NCI-H524 (cell line): ENCODE measurements around the gene SLC8A2.

Experiments
- DNase-seq, 2 experiments: peaks; one replicate each; lab custom pipeline; 2025; lab: John Stamatoyannopoulos, UW

The SLC8A2 gene

DNA sequence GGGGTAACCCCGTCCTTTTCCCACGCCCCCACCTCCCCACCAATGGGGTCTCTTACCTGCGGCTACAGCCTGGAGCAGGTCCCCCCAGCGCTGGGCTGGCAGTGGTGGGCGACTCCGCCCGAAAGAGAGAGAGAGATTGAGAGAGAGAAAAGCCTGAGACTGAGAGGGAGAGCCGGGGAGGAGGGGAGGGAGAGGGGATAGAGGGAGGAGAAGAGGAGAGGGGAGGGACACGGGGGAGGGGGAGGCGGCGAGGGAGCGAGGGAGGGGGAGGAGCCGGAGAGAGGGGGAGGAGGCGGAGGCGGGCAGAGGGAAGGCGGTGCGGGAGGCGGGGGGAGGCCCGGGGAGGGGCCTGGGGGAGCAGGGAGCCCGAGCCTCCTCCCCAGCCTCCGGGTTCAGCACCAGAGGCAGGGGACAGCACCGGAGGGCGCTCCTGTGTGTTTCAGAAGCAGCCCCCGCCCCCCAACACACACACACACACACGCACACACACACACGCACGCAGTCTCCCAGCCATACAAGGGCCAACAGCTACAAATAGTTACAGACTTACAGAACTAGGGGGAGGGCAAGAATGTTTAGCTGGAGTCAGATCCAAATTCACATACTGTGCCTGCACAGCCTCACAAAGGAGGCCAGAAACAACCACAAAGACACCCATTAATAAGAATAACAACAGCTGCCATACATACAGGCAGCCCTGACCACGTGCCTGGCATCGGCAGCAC lies at the start of gene SLC8A2:
SLC8A2 (minus strand) TSS at position 161 of the 725 bp plus-strand sequence. CDS start 5,490 bp downstream, outside the sequence.
- peak; percentile 74 to 77 for DNase-seq

- DNase-seq = no peak
Measured at GRCh38 chr19:47520839-47521238, 49.1 kb upstream of the SLC8A2 start.

GRCh38 chr19:47520343-47520806 lies 48.7 kb upstream of the SLC8A2 start:
- DNase-seq = no peak

DNA sequence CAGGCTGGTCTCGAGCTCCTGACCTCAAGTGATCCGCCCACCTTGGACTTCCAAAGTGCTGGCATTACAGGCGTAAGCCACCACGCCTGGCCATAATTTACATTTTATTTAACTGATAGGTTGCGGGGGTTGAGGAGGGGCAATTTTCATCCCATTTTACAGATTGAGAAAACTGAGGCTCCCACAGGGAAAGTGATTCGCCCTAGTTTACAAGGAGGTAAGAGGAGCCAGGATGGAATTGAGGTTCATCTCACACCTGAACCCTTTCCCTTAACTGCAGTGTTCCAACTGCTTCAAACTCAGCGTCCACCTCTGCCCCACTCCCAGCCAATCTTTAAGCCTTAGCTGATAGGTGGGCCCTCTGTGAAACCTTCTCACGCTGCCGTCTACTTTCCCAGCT lies 47.2 kb upstream of the SLC8A2 start:
- DNase-seq = no peak

DNA sequence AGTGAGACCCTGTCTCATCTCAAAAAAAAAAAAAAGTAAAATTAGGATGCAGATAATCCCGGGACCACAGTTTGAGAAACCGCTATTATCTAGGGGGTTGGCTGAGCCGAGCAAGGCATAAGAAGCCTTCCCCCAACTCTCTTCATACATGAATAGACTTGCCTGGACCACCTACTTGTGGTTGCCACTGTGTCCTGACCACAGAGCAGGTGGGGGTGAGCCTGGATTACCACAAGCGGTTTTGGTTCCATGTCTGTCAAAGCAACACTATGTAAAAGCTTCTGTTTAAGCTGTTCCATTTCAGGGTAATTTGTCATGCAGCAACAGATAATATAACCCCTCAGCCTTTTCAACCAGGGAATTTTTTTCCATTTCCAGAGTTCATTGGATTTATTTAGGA lies 46.4 kb upstream of the SLC8A2 start:
- DNase-seq = no peak

DNA sequence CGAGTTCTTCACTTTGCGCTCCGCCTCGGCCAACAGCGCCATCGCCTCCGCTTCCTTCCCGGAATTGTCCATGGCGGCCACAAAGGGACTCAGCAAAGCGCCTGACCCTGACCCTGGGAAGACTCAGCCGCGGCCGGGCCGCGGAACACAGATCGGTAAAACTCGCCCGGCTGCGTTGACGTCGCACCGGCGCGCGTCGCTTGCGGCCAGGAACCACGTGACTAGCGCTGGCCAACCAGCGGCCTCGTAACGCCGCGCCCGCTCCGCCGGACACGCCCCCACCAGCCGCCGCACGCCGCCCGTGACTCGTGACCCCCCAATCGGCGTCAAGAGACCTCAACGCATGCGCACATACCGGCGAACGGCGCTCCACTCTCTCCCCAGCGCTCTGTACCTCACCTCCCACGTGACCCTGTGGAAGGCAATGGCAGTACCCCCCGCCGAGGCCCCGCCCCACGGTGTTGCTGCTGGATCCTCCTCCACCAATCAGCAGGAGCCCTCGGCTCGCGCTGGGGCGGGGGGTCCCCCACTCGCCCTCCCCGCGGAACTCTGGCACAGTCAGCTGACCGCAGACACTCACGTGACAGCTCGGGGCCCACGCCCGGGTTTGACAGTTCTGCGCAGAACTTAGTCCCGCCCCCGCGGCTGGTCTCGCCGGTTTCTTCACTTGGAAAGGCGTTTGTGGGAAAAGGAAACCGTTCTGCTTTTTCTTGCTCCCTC lies 43.3 kb upstream of the SLC8A2 start, which contains the start of gene NAPA:
NAPA (minus strand) TSS at position 195 of the 720 bp plus-strand sequence; CDS start at position 72, 123 bp downstream.
- DNase-seq = peak; percentile 100

- no peak for DNase-seq
Measured at GRCh38 chr19:47514151-47514868, 42.6 kb upstream of the SLC8A2 start.

DNA sequence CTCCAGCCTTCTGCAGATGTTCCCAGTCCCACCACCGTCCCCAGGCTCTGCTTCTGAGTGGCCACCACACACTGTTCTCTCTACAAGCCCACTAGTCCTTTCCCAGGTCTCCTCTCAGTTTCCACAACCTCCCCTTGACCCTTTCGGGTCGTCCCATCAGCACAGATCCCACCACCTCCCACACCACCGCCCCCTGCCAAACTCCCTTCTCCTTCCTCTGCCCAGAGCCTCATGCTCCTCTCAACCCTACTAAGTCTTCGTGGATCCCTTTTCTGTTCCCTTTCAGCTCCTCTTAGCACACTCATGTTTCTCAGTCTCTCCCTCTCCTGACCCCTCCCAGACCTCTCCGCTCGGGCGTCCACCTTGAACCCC lies 41.2 kb upstream of the SLC8A2 start:
- DNase-seq = no peak

- no peak for DNase-seq
Measured at GRCh38 chr19:47512183-47512947, 40.7 kb upstream of the SLC8A2 start.

DNA sequence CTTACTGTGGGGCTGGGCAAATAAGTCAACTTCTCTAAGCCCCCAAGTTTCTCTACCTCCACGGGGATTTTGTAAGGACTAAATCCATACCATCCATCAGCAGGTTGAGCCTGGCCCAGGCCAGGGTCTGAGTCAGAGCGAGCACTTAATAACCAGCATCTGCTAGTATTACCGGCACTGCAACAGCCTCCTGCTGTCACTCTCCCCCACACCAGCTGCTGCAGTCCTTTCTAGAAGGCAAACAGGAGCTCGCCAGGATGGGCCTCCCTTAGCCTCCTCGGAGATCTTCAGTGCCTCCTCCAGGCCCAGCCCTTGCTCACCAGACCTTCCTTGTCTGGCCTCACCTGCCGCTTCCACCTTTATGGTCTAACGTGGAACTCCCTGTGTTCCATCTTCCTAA lies 40.0 kb upstream of the SLC8A2 start:
- peak; percentile 90 to 97 for DNase-seq

- no peak for DNase-seq
Measured at GRCh38 chr19:47511128-47511517, 39.4 kb upstream of the SLC8A2 start.

GRCh38 chr19:47510516-47511127 lies 38.9 kb upstream of the SLC8A2 start:
- no peak for DNase-seq

GRCh38 chr19:47509973-47510372 lies 38.3 kb upstream of the SLC8A2 start:
- DNase-seq = no peak

DNA sequence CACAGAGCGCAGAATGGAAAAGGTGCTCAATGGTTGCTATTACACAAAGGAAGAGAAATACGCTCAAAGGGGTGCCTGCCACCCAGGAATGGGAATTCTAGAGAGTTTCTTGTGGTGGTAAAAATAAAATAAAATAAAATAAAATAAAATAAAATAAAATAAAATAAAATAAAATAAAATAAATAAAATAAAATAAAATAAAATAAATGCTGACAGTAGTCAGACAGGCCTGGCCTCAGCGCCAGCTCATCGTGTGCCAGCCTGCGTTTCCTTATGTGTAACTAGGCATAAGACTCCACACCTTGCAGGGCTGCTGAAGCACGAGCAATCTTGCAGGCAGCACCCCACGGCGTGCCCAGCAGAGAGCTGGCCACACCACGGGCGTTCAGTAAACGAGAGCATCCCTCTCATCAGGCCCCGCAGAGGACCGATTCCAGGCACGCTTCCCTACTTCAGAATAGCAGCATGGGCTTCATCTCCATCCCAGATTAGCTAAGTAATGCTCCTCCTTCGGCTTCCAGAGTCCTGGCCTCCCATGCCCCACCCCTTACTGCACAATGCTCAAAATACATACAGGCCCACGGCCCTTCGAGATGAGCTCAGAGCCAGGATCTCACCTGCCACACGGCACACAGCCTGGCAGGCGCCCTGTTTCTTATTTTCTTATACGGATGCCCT lies 37.6 kb upstream of the SLC8A2 start:
- no peak for DNase-seq

DNA sequence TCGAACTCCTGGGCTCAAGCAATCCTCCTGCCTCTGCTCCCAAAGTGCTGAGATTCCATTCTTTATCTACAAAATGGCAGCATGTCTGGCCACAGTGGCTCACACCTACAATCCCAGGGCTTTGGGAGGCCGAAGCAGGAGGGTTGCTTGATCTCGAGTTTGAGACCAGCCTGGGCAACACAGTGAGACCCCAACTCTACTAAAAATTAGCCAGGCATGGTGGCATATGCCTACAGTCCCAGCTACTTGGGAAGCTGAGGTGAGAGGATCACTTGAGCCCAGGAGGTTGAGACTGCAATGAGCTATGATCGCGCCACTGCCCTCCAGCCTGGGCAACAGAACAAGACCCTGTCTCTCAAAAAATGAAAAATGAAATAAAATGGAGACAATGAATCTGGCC lies 37.0 kb upstream of the SLC8A2 start:
- no peak for DNase-seq

GRCh38 chr19:47507924-47508553 lies 36.3 kb upstream of the SLC8A2 start:
- peak; percentile 69 to 83 for DNase-seq

DNA sequence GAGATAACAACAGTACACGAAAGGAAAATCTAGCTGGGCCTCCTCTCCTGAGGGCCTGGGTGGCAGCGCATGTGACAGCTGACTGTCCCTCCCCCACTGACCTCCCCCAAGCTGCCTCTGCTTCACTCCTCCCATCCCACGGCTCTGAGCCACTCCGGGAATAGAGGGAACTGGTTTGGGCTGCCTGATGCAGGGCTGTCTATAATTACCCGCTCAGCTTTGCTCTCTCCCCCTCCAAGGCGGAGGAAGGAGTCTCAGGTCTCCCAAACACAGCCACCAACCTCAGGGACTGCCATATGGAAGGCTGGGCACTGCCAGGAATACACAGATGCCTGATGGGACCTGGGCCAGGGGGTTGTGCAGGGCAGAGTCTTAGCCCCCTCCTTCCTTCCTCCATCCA lies 35.3 kb upstream of the SLC8A2 start:
- peak; percentile 75 to 83 for DNase-seq

- no peak for DNase-seq
Measured at GRCh38 chr19:47506459-47506858, 34.8 kb upstream of the SLC8A2 start.

DNA sequence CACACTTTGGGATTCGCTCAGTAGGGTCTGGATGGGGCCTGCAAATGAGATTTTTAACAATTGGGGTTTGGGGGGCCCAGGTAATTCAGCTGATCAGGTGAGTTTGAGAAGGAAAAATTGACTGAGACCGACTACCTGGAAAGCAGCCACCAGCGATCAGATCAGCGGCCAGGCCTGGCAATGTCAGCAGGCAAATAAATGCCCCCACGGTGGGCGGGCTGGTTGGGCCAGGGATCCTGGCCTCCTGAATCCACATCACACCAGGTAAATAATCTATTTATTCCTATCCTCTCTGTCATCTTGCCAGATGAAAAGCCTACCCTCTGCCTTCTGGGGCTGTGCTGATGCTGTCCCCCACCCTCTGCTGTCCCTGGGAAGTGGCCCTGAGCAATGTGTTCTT lies 33.8 kb upstream of the SLC8A2 start:
- DNase-seq = no peak

GRCh38 chr19:47503826-47504150 lies 32.1 kb upstream of the SLC8A2 start:
- DNase-seq = no peak
